ENCODE results near the gene JPH4. TPM values are rescaled to one million over a fixed set of nuclear protein-coding genes. Genes with fewer than 3 reads are reported as not detected.

JPH4 gene
- total and polyA plus RNA-seq, 2 donors (not counting 3 experiments of a cell fraction or from before 2014, with no cell fraction given), result 0.06 TPM; not detected in 1

DNA sequence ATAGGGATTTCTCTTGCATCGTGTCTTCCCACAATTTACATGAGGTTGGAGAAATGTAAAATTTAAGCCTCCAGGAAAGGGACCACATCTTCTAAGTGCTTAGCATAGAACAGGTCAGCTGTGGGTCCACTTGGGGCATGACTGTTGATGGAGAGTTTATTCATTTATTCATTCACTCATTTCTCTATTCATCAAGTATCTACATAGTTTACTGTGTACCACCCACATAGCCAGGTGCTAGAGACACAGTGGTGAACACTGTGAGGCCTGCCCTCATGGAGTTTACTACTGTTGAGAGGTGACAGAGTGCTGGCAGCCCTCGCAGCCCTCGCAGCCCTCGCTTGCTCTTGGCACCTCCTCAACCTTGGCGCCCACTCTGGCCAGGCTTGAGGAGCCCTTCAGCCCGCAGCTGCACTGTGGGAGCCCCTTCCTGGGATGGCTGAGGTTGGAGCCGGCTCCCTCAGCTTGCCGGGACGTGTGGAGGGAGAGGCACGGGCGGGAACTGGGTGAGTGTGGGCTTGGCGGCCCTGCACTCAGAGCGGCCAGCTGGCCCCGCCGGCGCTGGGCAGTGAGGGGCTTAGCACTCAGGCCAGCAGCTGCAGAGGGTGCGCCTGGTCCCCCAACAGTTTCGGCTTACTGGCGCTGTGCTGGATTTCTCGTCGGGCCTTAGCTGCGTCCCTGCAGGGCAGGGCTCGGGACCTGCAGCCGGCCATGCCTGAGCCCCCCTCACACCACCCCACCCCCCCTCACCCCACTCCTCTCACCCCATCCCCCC, 1.7 kb upstream of the JPH4 start:
- dilution Hi-C loops (cut with MboI; ENCODE audit: extremely low pct_ligation_motif_present, low sequenced_read_pairs), result no loop called here
- H3K4me3 ChIP-seq (replicated peaks in 1 of 3; ENCODE audit: insufficient read depth in 1 of 3, low read depth in 1 of 3, low read length in 3 of 3), result no peak overlapping the region

More for the DNA sequence above, 1.7 kb upstream of the JPH4 start:
- ChIA-PET CTCF (interaction anchor here (2.1 kb wide), 1 partner anchor 8 kb away, joined by 5 read pairs; no protein-coding TSS in a partner anchor), POLR2A (no interaction called here)
- no peaks in the 10 kb centered on the region for H3K36me3 ChIP-seq (ENCODE audit: control insufficient read depth in 2 of 2, extremely low read depth in 1 of 2, insufficient read depth in 2 of 2, low read length in 2 of 2)
- no peaks in the 10 kb centered on the region for H3K4me1 ChIP-seq (ENCODE audit: control insufficient read depth, extremely low read depth, insufficient read depth, low read length)
- H4K20me1 ChIP-seq (replicated peaks; ENCODE audit: control insufficient read depth, extremely low read depth, insufficient read depth, low read length), result no peaks in the 10 kb centered on the region
- no peaks in the 10 kb centered on the region for H3K9me3 ChIP-seq (replicated peaks; ENCODE audit: control insufficient read depth, insufficient read depth, low read length)
- DNase-seq (ENCODE audit: low read depth, low spot score) (no peak), FAIRE-seq (no peak)
- TF ChIP-seq MYC (IDR thresholded peaks at IDR 0.05; ENCODE audit: low read depth, low read length) (no peak), EZH2 (IDR thresholded peaks at IDR 0.05; ENCODE audit: borderline replicate concordance, low read depth, low read length, severe bottlenecking) (no peak), POLR2AphosphoS5 (IDR thresholded peaks at IDR 0.05; ENCODE audit: insufficient read depth, low read depth, low read length) (no peak), POLR2A (IDR thresholded peaks at IDR 0.05; ENCODE audit: low read depth, low read length) (no peak), FOS (IDR thresholded peaks at IDR 0.05; ENCODE audit: borderline replicate concordance, insufficient read depth, low read length) (no peak), GATA2 (IDR thresholded peaks at IDR 0.05; ENCODE audit: insufficient read depth, insufficient read length, low read depth, low read length) (no peak), JUN (IDR thresholded peaks at IDR 0.05; ENCODE audit: borderline replicate concordance, insufficient read depth, insufficient read length, low read depth) (no peak)
- TF ChIP-seq, protein P1, sequence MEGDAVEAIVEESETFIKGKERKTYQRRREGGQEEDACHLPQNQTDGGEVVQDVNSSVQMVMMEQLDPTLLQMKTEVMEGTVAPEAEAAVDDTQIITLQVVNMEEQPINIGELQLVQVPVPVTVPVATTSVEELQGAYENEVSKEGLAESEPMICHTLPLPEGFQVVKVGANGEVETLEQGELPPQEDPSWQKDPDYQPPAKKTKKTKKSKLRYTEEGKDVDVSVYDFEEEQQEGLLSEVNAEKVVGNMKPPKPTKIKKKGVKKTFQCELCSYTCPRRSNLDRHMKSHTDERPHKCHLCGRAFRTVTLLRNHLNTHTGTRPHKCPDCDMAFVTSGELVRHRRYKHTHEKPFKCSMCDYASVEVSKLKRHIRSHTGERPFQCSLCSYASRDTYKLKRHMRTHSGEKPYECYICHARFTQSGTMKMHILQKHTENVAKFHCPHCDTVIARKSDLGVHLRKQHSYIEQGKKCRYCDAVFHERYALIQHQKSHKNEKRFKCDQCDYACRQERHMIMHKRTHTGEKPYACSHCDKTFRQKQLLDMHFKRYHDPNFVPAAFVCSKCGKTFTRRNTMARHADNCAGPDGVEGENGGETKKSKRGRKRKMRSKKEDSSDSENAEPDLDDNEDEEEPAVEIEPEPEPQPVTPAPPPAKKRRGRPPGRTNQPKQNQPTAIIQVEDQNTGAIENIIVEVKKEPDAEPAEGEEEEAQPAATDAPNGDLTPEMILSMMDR (IDR thresholded peaks at IDR 0.05; ENCODE audit: extremely low read depth in 1 of 2, insufficient read depth in 1 of 2, low read depth in 1 of 2, low read length in 2 of 2), result no peak
- TF ChIP-seq, protein P2, sequence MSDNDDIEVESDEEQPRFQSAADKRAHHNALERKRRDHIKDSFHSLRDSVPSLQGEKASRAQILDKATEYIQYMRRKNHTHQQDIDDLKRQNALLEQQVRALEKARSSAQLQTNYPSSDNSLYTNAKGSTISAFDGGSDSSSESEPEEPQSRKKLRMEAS (IDR thresholded peaks at IDR 0.05; ENCODE audit: insufficient read depth, insufficient read length), result no peak
- no peaks in the 10 kb centered on the region for H3K9me1 ChIP-seq (replicated peaks; ENCODE audit: control insufficient read depth, extremely low read depth, insufficient read depth, low read length)
- H2AFZ ChIP-seq (ENCODE audit: low read depth, low read length), result no peak overlapping the region
- H3K27me3 ChIP-seq (ENCODE audit: control insufficient read depth in 2 of 2, insufficient read depth in 2 of 2, low read length in 2 of 2), result peaks cover 31 to 42% of the 10 kb centered on the region in 2 experiments
- no peak overlapping the region for H3K4me2 ChIP-seq (ENCODE audit: insufficient read depth, low read length)
- no peaks in the 10 kb centered on the region for H3K79me2 ChIP-seq (ENCODE audit: control insufficient read depth, insufficient read depth, low read length)
- intact Hi-C loops (cut with micrococcal nuclease), result no loop called here
- BruUV-seq (replicated peaks), result no TSS peak
- no peak overlapping the region for H3K27ac ChIP-seq (ENCODE audit: insufficient read depth, low read depth, low read length)
- no peak overlapping the region for H3K9ac ChIP-seq (replicated peaks; ENCODE audit: extremely low read depth, insufficient read depth, low read length)
